ENCODE results near the gene FAT3. TPM values are rescaled to one million over a fixed set of nuclear protein-coding genes. Genes with fewer than 3 reads are reported as not detected.

Gene FAT3
- 15.9 and 17.4 TPM in 2 replicates for total RNA-seq
- 1.8 and 2.9 TPM in 2 replicates for polyA plus RNA-seq

DNA sequence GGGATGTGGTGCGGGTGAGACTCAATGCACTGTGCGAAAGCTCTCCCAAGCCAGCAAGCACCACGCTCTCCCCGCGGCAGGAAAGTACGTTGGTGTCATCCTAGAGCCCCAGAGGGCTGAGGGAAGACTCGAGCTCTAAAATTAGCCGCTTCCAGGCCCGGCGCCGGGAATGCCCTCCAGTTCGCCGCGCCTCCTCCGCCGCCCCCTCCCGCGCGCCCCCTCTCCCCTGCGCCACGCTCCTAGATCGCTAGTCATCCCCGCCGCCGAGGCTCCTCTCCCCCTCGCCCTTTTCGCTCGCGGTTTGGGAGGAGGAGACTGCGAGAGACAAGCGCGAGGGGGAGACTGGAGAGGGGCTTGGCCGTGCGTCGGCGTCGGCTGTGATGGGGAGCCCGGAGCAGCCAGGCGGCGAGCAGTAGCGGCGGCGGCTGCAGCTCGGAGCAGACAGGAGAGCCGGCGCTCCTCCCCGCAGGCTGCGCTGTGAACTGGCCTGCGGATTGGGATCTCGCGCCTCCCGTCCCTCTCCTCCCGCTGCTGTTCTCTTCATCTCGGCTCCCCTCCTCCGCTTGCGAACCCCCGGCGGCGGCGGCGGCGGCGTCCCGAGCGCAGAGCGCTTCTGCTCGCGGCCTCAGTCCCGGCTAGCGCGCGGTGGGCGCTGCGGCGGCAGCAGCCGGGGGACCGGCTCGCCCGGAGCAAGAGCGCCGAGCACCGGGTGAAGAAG lies at the start of gene FAT3:
Gene FAT3 (plus strand): TSS at position 412 of the 718 bp plus-strand sequence. CDS start 127,295 bp downstream, outside the sequence.
- Histone ChIP-seq H2AFZ (peak within 1 kb of the TSS; percentile 81), H3K27me3 (peaks cover 83% of the 10 kb centered on the region), H3K79me2 (peaks cover 4% of the 10 kb centered on the region), H3K4me1 (ENCODE audit: insufficient read depth) (peaks cover 8% of the 10 kb centered on the region), H3K4me2 (peak within 1 kb of the TSS; percentile 95), H4K20me1 (ENCODE audit: insufficient read depth, poor library complexity, severe bottlenecking) (no peaks in the 10 kb centered on the region), H3K9me3 (ENCODE audit: low read depth) (no peaks in the 10 kb centered on the region), H3K27ac (peak within 1 kb of the TSS; percentile 61), H3K9me2 (replicated peaks; ENCODE audit: insufficient read depth) (no peaks in the 10 kb centered on the region), H3K36me3 (replicated peaks; ENCODE audit: insufficient read depth, low read depth) (no peaks in the 10 kb centered on the region), H3K4me3 (peak within 1 kb of the TSS; percentile 57)
- 2% methylated on average over 64 of the region's 82 CpGs for WGBS (ENCODE audit: low lambda C conversion rate, missing lambda C conversion rate)
- TF ChIP-seq, protein P1, sequence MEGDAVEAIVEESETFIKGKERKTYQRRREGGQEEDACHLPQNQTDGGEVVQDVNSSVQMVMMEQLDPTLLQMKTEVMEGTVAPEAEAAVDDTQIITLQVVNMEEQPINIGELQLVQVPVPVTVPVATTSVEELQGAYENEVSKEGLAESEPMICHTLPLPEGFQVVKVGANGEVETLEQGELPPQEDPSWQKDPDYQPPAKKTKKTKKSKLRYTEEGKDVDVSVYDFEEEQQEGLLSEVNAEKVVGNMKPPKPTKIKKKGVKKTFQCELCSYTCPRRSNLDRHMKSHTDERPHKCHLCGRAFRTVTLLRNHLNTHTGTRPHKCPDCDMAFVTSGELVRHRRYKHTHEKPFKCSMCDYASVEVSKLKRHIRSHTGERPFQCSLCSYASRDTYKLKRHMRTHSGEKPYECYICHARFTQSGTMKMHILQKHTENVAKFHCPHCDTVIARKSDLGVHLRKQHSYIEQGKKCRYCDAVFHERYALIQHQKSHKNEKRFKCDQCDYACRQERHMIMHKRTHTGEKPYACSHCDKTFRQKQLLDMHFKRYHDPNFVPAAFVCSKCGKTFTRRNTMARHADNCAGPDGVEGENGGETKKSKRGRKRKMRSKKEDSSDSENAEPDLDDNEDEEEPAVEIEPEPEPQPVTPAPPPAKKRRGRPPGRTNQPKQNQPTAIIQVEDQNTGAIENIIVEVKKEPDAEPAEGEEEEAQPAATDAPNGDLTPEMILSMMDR (IDR thresholded peaks at IDR 0.05; ENCODE audit: poor library complexity): no peak
- no peak for TF ChIP-seq EZH2phosphoT487 (IDR thresholded peaks at IDR 0.05; ENCODE audit: low read depth, severe bottlenecking, unreplicated experiment)
- TF ChIP-seq EZH2 (IDR thresholded peaks at IDR 0.05; ENCODE audit: borderline replicate concordance): no peak
- peak; percentile 77 for DNase-seq (ENCODE audit: low spot score)

DNA sequence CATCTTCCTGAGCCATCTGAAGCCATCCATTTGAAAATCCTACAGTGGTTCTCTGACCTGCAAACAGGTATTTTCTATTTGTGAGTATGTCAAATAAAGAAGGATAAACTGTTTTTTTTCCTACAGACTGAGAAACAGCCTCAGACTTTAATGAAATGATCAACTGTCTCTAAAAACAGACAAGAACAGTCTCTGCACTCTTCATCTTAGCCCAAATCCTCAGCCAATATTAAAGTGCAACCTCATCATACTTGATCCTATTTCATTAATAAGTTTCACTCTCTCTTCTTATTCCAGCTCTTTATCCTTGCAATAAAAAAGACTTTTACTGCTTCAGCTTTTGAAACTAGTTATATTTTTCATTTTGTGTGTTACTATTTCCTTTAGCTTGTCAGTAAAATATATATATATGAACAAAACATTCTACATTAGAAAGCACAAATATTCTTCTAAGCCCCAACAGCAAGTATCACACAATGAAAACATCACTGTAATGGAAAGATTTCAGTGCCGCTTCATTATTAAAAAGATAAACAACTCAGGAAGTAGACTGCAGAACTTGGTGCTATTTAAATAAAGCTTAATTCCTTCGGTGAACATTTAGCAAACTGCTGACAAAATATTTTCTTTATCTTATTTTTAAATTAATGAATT lies 45.5 kb upstream of the FAT3 start:
- TF ChIP-seq, protein P1 (IDR thresholded peaks at IDR 0.05; ENCODE audit: poor library complexity): no peak
- TF ChIP-seq EZH2 (IDR thresholded peaks at IDR 0.05; ENCODE audit: borderline replicate concordance): no peak
- TF ChIP-seq EZH2phosphoT487 (IDR thresholded peaks at IDR 0.05; ENCODE audit: low read depth, severe bottlenecking, unreplicated experiment): no peak

DNA sequence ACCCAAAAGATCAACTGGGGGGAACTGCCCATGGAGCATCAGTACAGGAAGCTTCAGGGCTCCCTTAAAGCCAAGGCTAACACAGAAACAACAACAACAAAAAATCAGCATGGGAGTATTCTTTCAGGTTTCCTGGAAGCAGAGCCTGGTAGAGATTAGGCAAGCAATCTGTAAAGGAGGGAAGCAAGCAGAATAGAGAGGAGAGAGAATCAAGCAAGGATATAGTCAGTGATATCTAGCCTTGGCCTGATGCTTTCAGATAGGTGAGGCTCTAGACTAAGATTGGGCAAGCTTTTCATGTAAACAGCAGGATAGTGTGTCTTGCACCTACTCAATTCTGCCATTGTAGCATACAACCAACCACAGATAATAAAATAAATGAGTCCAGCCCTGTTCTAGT lies 44.4 kb upstream of the FAT3 start:
- TF ChIP-seq EZH2 (IDR thresholded peaks at IDR 0.05; ENCODE audit: borderline replicate concordance): no peak
- TF ChIP-seq, protein P1 (IDR thresholded peaks at IDR 0.05; ENCODE audit: poor library complexity): no peak
- TF ChIP-seq EZH2phosphoT487 (IDR thresholded peaks at IDR 0.05; ENCODE audit: low read depth, severe bottlenecking, unreplicated experiment): no peak
- Histone ChIP-seq H3K9me3 (ENCODE audit: low read depth) (no peaks in the 10 kb centered on the region), H2AFZ (no peak overlapping the region), H3K36me3 (replicated peaks; ENCODE audit: insufficient read depth, low read depth) (no peaks in the 10 kb centered on the region), H3K27ac (no peak overlapping the region), H3K4me3 (no peak overlapping the region), H3K79me2 (no peaks in the 10 kb centered on the region), H3K9me2 (replicated peaks; ENCODE audit: insufficient read depth) (no peaks in the 10 kb centered on the region), H3K4me1 (ENCODE audit: insufficient read depth) (no peaks in the 10 kb centered on the region), H4K20me1 (ENCODE audit: insufficient read depth, poor library complexity, severe bottlenecking) (no peaks in the 10 kb centered on the region), H3K27me3 (no peaks in the 10 kb centered on the region), H3K4me2 (no peak overlapping the region)
- DNase-seq (ENCODE audit: low spot score): no peak

More for the DNA sequence above, 45.5 kb upstream of the FAT3 start:
- no peaks in the 10 kb centered on the region for H4K20me1 ChIP-seq (ENCODE audit: insufficient read depth, poor library complexity, severe bottlenecking)
- no peak overlapping the region for H2AFZ ChIP-seq
- no peaks in the 10 kb centered on the region for H3K9me3 ChIP-seq (ENCODE audit: low read depth)
- no peaks in the 10 kb centered on the region for H3K9me2 ChIP-seq (replicated peaks; ENCODE audit: insufficient read depth)
- no peaks in the 10 kb centered on the region for H3K27me3 ChIP-seq
- no peaks in the 10 kb centered on the region for H3K4me1 ChIP-seq (ENCODE audit: insufficient read depth)
- H3K36me3 ChIP-seq (replicated peaks; ENCODE audit: insufficient read depth, low read depth): no peaks in the 10 kb centered on the region
- no peak overlapping the region for H3K4me2 ChIP-seq
- no peak overlapping the region for H3K27ac ChIP-seq
- WGBS (ENCODE audit: low lambda C conversion rate, missing lambda C conversion rate): 70% methylated on average over 2 of the region's 2 CpGs
- H3K4me3 ChIP-seq: no peak overlapping the region
- DNase-seq (ENCODE audit: low spot score): no peak
- no peaks in the 10 kb centered on the region for H3K79me2 ChIP-seq
